Activated CD4-positive, alpha-beta T cell treated with anti-CD3 and anti-CD28 coated beads, Interleukin-2, amount 50 U/mL, for 48 hours (primary cell): ENCODE results near the gene SLC5A6.

ENCODE experiments used
- DNase-seq, 2 experiments: peaks; one replicate each; pipeline ENCODE4 v3.0.0-alpha.2; 2020

The SLC5A6 gene

GRCh38 chr2:27236136-27236535, 24.1 kb upstream of the SLC5A6 start:
- DNase-seq = no peak

GRCh38 chr2:27233341-27233740, 21.3 kb upstream of the SLC5A6 start:
- no peak for DNase-seq

GRCh38 chr2:27231921-27232320, 19.9 kb upstream of the SLC5A6 start:
- DNase-seq = no peak

GRCh38 chr2:27227501-27227900, 15.4 kb upstream of the SLC5A6 start:
- DNase-seq = no peak

GRCh38 chr2:27225526-27225925, 13.5 kb upstream of the SLC5A6 start:
- no peak for DNase-seq

GRCh38 chr2:27223416-27223815, 11.3 kb upstream of the SLC5A6 start:
- DNase-seq = no peak

GRCh38 chr2:27222407-27222806, 10.3 kb upstream of the SLC5A6 start:
- DNase-seq = no peak

GRCh38 chr2:27221166-27221565, 9.1 kb upstream of the SLC5A6 start:
- DNase-seq = no peak

- no peak for DNase-seq
These were observed 8.0 kb upstream of the SLC5A6 start for GRCh38 chr2:27220091-27220490.

GRCh38 chr2:27219091-27219490, 7.0 kb upstream of the SLC5A6 start:
- DNase-seq = no peak

- no peak for DNase-seq
These were observed 6.5 kb upstream of the SLC5A6 start for GRCh38 chr2:27218614-27219013.

GRCh38 chr2:27217173-27218121, 5.4 kb upstream of the SLC5A6 start, which contains the start of gene CAD:
CAD (plus strand) TSS chr2:27217369; CDS start chr2:27217552, 183 bp downstream.
- DNase-seq = peak; percentile 90 to 92

- DNase-seq = no peak
These were observed 4.5 kb upstream of the SLC5A6 start for GRCh38 chr2:27216416-27217137.

- no peak for DNase-seq
These were observed 2.9 kb upstream of the SLC5A6 start for GRCh38 chr2:27214941-27215340.

GRCh38 chr2:27212626-27213471, 781 bp upstream of the SLC5A6 start:
- peak; percentile 5 to 14 for DNase-seq

- DNase-seq = no peak
These were observed 676 bp downstream of the SLC5A6 start for GRCh38 chr2:27211241-27211942.

- DNase-seq = no peak
These were observed 2.3 kb downstream of the SLC5A6 start for GRCh38 chr2:27209621-27210401.

GRCh38 chr2:27208486-27209050, 3.5 kb downstream of the SLC5A6 start:
- no peak for DNase-seq

GRCh38 chr2:27206346-27206745, 5.7 kb downstream of the SLC5A6 start:
- no peak for DNase-seq

GRCh38 chr2:27205206-27205605, 6.9 kb downstream of the SLC5A6 start:
- DNase-seq = no peak

- no peak for DNase-seq
These were observed 7.5 kb downstream of the SLC5A6 start for GRCh38 chr2:27204566-27204965.
